Lung (tissue), 12 donors: ENCODE data around the gene SPRR2E. TPM values are rescaled to one million over a fixed set of nuclear protein-coding genes. Genes with fewer than 3 reads are reported as not detected.
"Not testable (repeated sequence)": the region's sequence is repeated elsewhere in the genome, so short reads cannot be mapped to it uniquely, and the experiment has no call there.

ENCODE experiments used
- ATAC-seq: fragments of 200-7000 bp; cut with Tn5 transposase; one replicate; pipeline ENCODE4 v1.9.1; 2020; ENCODE audit warnings: moderate number of reproducible peaks; ENCODE audit not compliant: insufficient read depth, low FRiP score
- DNase-seq, 3 donors: peaks; one replicate each; pipeline ENCODE4 v3.0.0-alpha.2; 2013 to 2017
- H3K27ac ChIP-seq, 2 donors: one replicate each; pipeline ENCODE4 v1.5.1; 2013; ENCODE audit warnings: mild to moderate bottlenecking in 2 of 2, moderate library complexity in 2 of 2, control low read depth in 1 of 2, inconsistent platforms in 1 of 2, low read depth in 1 of 2, low read length in 1 of 2
- H3K27me3 ChIP-seq, 3 donors: one replicate each; pipeline ENCODE4 v1.5.1; 2013; ENCODE audit warnings: low read length in 2 of 3; ENCODE audit not compliant: control insufficient read depth in 3 of 3, insufficient read depth in 3 of 3
- H3K36me3 ChIP-seq, 4 donors: one replicate each; pipeline ENCODE4 v1.5.1; 2013; ENCODE audit warnings: low read length in 4 of 4, mild to moderate bottlenecking in 1 of 4, moderate library complexity in 1 of 4; ENCODE audit not compliant: control insufficient read depth in 4 of 4, insufficient read depth in 4 of 4
- H3K4me1 ChIP-seq, 5 donors: one replicate each; pipeline ENCODE4 v1.5.1; 2013; ENCODE audit warnings: low read length in 5 of 5, mild to moderate bottlenecking in 2 of 5, moderate library complexity in 1 of 5; ENCODE audit not compliant: control insufficient read depth in 5 of 5, insufficient read depth in 5 of 5
- H3K4me3 ChIP-seq: one replicate; pipeline ENCODE4 v1.5.1; 2013; ENCODE audit warnings: mild to moderate bottlenecking, control low read depth, moderate library complexity
- H3K9ac ChIP-seq, 2 donors: one replicate each; pipeline ENCODE4 v1.5.1; 2013; ENCODE audit warnings: low read length in 2 of 2, control low read depth in 1 of 2; ENCODE audit not compliant: insufficient read depth in 1 of 2
- H3K9me3 ChIP-seq, 4 donors: one replicate each; pipeline ENCODE4 v1.5.1; 2013; ENCODE audit warnings: low read length in 3 of 4, mild to moderate bottlenecking in 1 of 4, moderate library complexity in 1 of 4; ENCODE audit not compliant: control insufficient read depth in 4 of 4, insufficient read depth in 3 of 4
- WGBS, 2 donors: extraction: QIAGEN DNeasy Blood & Tissue Kit; methylation state at CpG; one replicate each; pipeline ENCODE4 v1.1.7; 2013; 5-methylcytosine and 5-hydroxymethylcytosine counted together
- polyA plus RNA-seq, 2 donors: library from polyadenylated mRNA; stranded (reverse); fragments of 200-250 nt; gene quantifications; one replicate each; pipeline ENCODE4 v1.2.1, GENCODE V29; 2013
- total RNA-seq, 2 donors: library from RNA; depleted of rRNA in 1 of 2; stranded (reverse); fragments of >200 nt in 1 of 2; gene quantifications; one replicate each; pipeline ENCODE4 v1.2.1, GENCODE V29; 2014 to 2021
- TF ChIP-seq, protein P1 (sequence below): IDR thresholded peaks from 2 replicates; pipeline ENCODE4 v1.5.1; 2012; ENCODE audit warnings: mild to moderate bottlenecking; ENCODE audit errors: control extremely low read depth, extremely low read depth
- donor health status: control.
- donor health status: control.
- donor health status: Bipolar disorder and iron deficiency.
- donor health status: healthy.
- donor health status: DM: yes; HTN: yes; CAD: no.

SPRR2E gene
- total and polyA plus RNA-seq, 4 donors: 0.33 to 0.60 TPM; not detected in 2

GRCh38 chr1:153058826-153059784 lies 35.2 kb downstream of the SPRR2E start:
- Histone ChIP-seq H3K4me3 (no peak overlapping the region), H3K4me1 (no peaks in the 10 kb centered on the region), H3K27ac (no peak overlapping the region), H3K9ac (no peak overlapping the region), H3K27me3 (no peaks in the 10 kb centered on the region), H3K9me3 (no peaks in the 10 kb centered on the region), H3K36me3 (no peaks in the 10 kb centered on the region)
- no peak for DNase-seq
- 68 to 76% methylated on average over 6 of the region's 6 CpGs for WGBS, 2 donors
- TF ChIP-seq, protein P1, sequence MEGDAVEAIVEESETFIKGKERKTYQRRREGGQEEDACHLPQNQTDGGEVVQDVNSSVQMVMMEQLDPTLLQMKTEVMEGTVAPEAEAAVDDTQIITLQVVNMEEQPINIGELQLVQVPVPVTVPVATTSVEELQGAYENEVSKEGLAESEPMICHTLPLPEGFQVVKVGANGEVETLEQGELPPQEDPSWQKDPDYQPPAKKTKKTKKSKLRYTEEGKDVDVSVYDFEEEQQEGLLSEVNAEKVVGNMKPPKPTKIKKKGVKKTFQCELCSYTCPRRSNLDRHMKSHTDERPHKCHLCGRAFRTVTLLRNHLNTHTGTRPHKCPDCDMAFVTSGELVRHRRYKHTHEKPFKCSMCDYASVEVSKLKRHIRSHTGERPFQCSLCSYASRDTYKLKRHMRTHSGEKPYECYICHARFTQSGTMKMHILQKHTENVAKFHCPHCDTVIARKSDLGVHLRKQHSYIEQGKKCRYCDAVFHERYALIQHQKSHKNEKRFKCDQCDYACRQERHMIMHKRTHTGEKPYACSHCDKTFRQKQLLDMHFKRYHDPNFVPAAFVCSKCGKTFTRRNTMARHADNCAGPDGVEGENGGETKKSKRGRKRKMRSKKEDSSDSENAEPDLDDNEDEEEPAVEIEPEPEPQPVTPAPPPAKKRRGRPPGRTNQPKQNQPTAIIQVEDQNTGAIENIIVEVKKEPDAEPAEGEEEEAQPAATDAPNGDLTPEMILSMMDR: no peak
- no peak for ATAC-seq

- H3K4me3 ChIP-seq: no peak overlapping the region
- H3K4me1 ChIP-seq: no peaks in the 10 kb centered on the region
- H3K9me3 ChIP-seq: no peaks in the 10 kb centered on the region
- H3K36me3 ChIP-seq: no peaks in the 10 kb centered on the region
- no peak for DNase-seq
- TF ChIP-seq, protein P1: no peak
- ATAC-seq: no peak
- H3K9ac ChIP-seq: no peak overlapping the region
- 55 to 78% methylated on average over 2 of the region's 2 CpGs for WGBS, 2 donors
- no peak overlapping the region for H3K27ac ChIP-seq
- no peaks in the 10 kb centered on the region for H3K27me3 ChIP-seq
Measured at GRCh38 chr1:153058154-153058553, 36.2 kb downstream of the SPRR2E start.

DNA sequence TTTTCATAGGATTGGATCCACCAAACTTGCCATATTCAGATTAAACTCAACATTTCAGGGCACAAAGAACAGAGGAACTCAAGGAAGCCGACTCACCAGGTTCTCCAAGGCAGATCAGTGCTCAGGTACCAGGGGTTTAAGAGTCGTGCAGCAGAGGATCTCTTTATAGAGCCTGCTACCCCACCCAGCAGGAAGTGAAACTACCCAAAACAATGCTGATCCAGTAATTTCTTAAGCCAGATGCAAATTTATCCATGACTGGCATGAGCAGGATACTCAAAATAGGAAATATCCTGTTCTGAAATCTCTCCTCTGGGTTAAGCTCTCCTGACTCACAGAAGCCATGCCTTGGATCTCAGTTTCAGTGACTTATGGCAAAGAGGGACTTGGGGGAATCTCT lies 37.0 kb downstream of the SPRR2E start, which contains the start of gene SPRR2A:
Gene SPRR2A, minus strand, starts transcription at position 138 of the 400 bp plus-strand sequence. CDS start 777 bp downstream, outside the sequence.
- ATAC-seq (no peak), DNase-seq (no peak)
- no peak within 1 kb of the TSS for H3K9ac ChIP-seq
- H3K36me3 ChIP-seq: no peaks in the 10 kb centered on the region
- no peaks in the 10 kb centered on the region for H3K4me1 ChIP-seq
- H3K9me3 ChIP-seq: no peaks in the 10 kb centered on the region
- TF ChIP-seq, protein P1: no peak
- H3K4me3 ChIP-seq: no peak within 1 kb of the TSS
- no peak within 1 kb of the TSS for H3K27ac ChIP-seq
- H3K27me3 ChIP-seq: no peaks in the 10 kb centered on the region
- WGBS, 2 donors: 57 to 69% methylated on average over 2 of the region's 2 CpGs

- not testable (repeated sequence) for H3K4me3 ChIP-seq, H3K27me3 ChIP-seq, H3K27ac ChIP-seq, H3K9me3 ChIP-seq, H3K36me3 ChIP-seq, ATAC-seq, H3K9ac ChIP-seq, DNase-seq, H3K4me1 ChIP-seq
- 61 to 76% methylated on average over 3 of the region's 3 CpGs for WGBS, 2 donors
Measured at GRCh38 chr1:153056111-153056510, 38.2 kb downstream of the SPRR2E start.
